ENCODE results near the gene CTDP1. TPM values are rescaled to one million over a fixed set of nuclear protein-coding genes. Genes with fewer than 3 reads are reported as not detected.

The CTDP1 gene
- total RNA-seq, 1 donor from 2014 or later: 7.5 TPM

- no peak overlapping the region for H3K27ac ChIP-seq (replicated peaks)
- no peaks in the 10 kb centered on the region for H3K9me3 ChIP-seq (replicated peaks)
- intact Hi-C loops (cut with micrococcal nuclease): no loop called here
- H3K27me3 ChIP-seq (ENCODE audit: low read depth): no peaks in the 10 kb centered on the region
- no peaks in the 10 kb centered on the region for H3K4me1 ChIP-seq
- DNase-seq: no peak
- peaks cover 56% of the 10 kb centered on the region for H3K36me3 ChIP-seq
- no peak overlapping the region for H3K4me3 ChIP-seq
- TF ChIP-seq CTCF (IDR thresholded peaks at IDR 0.05; ENCODE audit: borderline replicate concordance): no peak
These were observed 44.0 kb downstream of the CTDP1 start for GRCh38 chr18:79723628-79724027.

GRCh38 chr18:79724299-79725080 lies 44.9 kb downstream of the CTDP1 start:
- H3K27me3 ChIP-seq (ENCODE audit: low read depth): no peaks in the 10 kb centered on the region
- intact Hi-C loops (cut with micrococcal nuclease): no loop called here
- no peaks in the 10 kb centered on the region for H3K4me1 ChIP-seq
- H3K4me3 ChIP-seq: no peak overlapping the region
- no peak for TF ChIP-seq CTCF (IDR thresholded peaks at IDR 0.05; ENCODE audit: borderline replicate concordance)
- DNase-seq: no peak
- no peak overlapping the region for H3K27ac ChIP-seq (replicated peaks)
- no peaks in the 10 kb centered on the region for H3K9me3 ChIP-seq (replicated peaks)
- H3K36me3 ChIP-seq: peaks cover 56% of the 10 kb centered on the region

GRCh38 chr18:79725486-79725885 lies 45.9 kb downstream of the CTDP1 start:
- no peaks in the 10 kb centered on the region for H3K9me3 ChIP-seq (replicated peaks)
- DNase-seq: no peak
- H3K4me1 ChIP-seq: no peaks in the 10 kb centered on the region
- H3K36me3 ChIP-seq: peaks cover 60% of the 10 kb centered on the region
- H3K4me3 ChIP-seq: no peak overlapping the region
- H3K27me3 ChIP-seq (ENCODE audit: low read depth): no peaks in the 10 kb centered on the region
- intact Hi-C loops (cut with micrococcal nuclease): no loop called here
- no peak overlapping the region for H3K27ac ChIP-seq (replicated peaks)
- TF ChIP-seq CTCF (IDR thresholded peaks at IDR 0.05; ENCODE audit: borderline replicate concordance): no peak

GRCh38 chr18:79726721-79727120 lies 47.1 kb downstream of the CTDP1 start:
- Histone ChIP-seq H3K4me3 (no peak overlapping the region), H3K36me3 (peaks cover 62% of the 10 kb centered on the region), H3K4me1 (no peaks in the 10 kb centered on the region), H3K27me3 (ENCODE audit: low read depth) (no peaks in the 10 kb centered on the region), H3K9me3 (replicated peaks) (peaks cover 6% of the 10 kb centered on the region), H3K27ac (replicated peaks) (no peak overlapping the region)
- DNase-seq: no peak
- intact Hi-C loops (cut with micrococcal nuclease): no loop called here
- no peak for TF ChIP-seq CTCF (IDR thresholded peaks at IDR 0.05; ENCODE audit: borderline replicate concordance)

- H3K36me3 ChIP-seq: peaks cover 67% of the 10 kb centered on the region
- H3K27ac ChIP-seq (replicated peaks): no peak overlapping the region
- peaks cover 11% of the 10 kb centered on the region for H3K9me3 ChIP-seq (replicated peaks)
- DNase-seq: no peak
- H3K4me3 ChIP-seq: no peak overlapping the region
- no peak for TF ChIP-seq CTCF (IDR thresholded peaks at IDR 0.05; ENCODE audit: borderline replicate concordance)
- H3K27me3 ChIP-seq (ENCODE audit: low read depth): no peaks in the 10 kb centered on the region
- intact Hi-C loops (cut with micrococcal nuclease): no loop called here
- no peaks in the 10 kb centered on the region for H3K4me1 ChIP-seq
These were observed 47.6 kb downstream of the CTDP1 start for GRCh38 chr18:79727211-79727610.
